ENCODE data around the gene KCNF1. TPM values are rescaled to one million over a fixed set of nuclear protein-coding genes. Genes with fewer than 3 reads are reported as not detected.
"Not testable (repeated sequence)": the region's sequence is repeated elsewhere in the genome, so short reads cannot be mapped to it uniquely, and the experiment has no call there.

Gene KCNF1
- total RNA-seq, 1 donor from 2014 or later, result 8.4 TPM

GRCh38 chr2:10954856-10955818 lies 43.4 kb downstream of the KCNF1 start:
- no peak for DNase-seq (ENCODE audit: low spot score)
- peaks cover 6% of the 10 kb centered on the region for H3K9me3 Mint-ChIP-seq (ENCODE audit: unreplicated experiment)
- peaks cover 17% of the 10 kb centered on the region for H3K27me3 Mint-ChIP-seq (ENCODE audit: unreplicated experiment)
- H3K36me3 Mint-ChIP-seq (ENCODE audit: low read depth, unreplicated experiment), result peaks cover 12% of the 10 kb centered on the region
- no peak overlapping the region for H3K27ac Mint-ChIP-seq (ENCODE audit: unreplicated experiment)
- H3K4me1 Mint-ChIP-seq (ENCODE audit: unreplicated experiment), result peaks cover 6% of the 10 kb centered on the region
- no peak for TF ChIP-seq CTCF (IDR thresholded peaks at IDR 0.05; ENCODE audit: unreplicated experiment)
- no peak overlapping the region for H3K4me3 Mint-ChIP-seq (ENCODE audit: unreplicated experiment)

GRCh38 chr2:10956006-10956790 lies 44.5 kb downstream of the KCNF1 start:
- Mint-ChIP-seq H3K9me3 (ENCODE audit: unreplicated experiment) (peaks cover 6% of the 10 kb centered on the region), H3K27me3 (ENCODE audit: unreplicated experiment) (peaks cover 14% of the 10 kb centered on the region), H3K4me3 (ENCODE audit: unreplicated experiment) (no peak overlapping the region), H3K27ac (ENCODE audit: unreplicated experiment) (no peak overlapping the region), H3K36me3 (ENCODE audit: low read depth, unreplicated experiment) (peaks cover 12% of the 10 kb centered on the region), H3K4me1 (ENCODE audit: unreplicated experiment) (peaks cover 6% of the 10 kb centered on the region)
- no peak for TF ChIP-seq CTCF (IDR thresholded peaks at IDR 0.05; ENCODE audit: unreplicated experiment)
- DNase-seq (ENCODE audit: low spot score), result no peak

- no peak for TF ChIP-seq CTCF (IDR thresholded peaks at IDR 0.05; ENCODE audit: unreplicated experiment)
- Mint-ChIP-seq H3K36me3 (ENCODE audit: low read depth, unreplicated experiment) (peaks cover 12% of the 10 kb centered on the region), H3K4me1 (ENCODE audit: unreplicated experiment) (peaks cover 6% of the 10 kb centered on the region), H3K9me3 (ENCODE audit: unreplicated experiment) (peaks cover 6% of the 10 kb centered on the region), H3K27ac (ENCODE audit: unreplicated experiment) (no peak overlapping the region), H3K27me3 (ENCODE audit: unreplicated experiment) (peaks cover 13% of the 10 kb centered on the region), H3K4me3 (ENCODE audit: unreplicated experiment) (no peak overlapping the region)
- no peak for DNase-seq (ENCODE audit: low spot score)
Observed at GRCh38 chr2:10957391-10957790, 45.7 kb downstream of the KCNF1 start.

GRCh38 chr2:10958452-10958851 lies 46.7 kb downstream of the KCNF1 start:
- H3K4me3 Mint-ChIP-seq (ENCODE audit: unreplicated experiment); H3K9me3 Mint-ChIP-seq (ENCODE audit: unreplicated experiment); H3K27me3 Mint-ChIP-seq (ENCODE audit: unreplicated experiment); H3K27ac Mint-ChIP-seq (ENCODE audit: unreplicated experiment); DNase-seq (ENCODE audit: low spot score); H3K36me3 Mint-ChIP-seq (ENCODE audit: low read depth, unreplicated experiment); H3K4me1 Mint-ChIP-seq (ENCODE audit: unreplicated experiment): not testable (repeated sequence)

GRCh38 chr2:10960606-10961489 lies 49.1 kb downstream of the KCNF1 start:
- DNase-seq (ENCODE audit: low spot score), result no peak
- peaks cover 7% of the 10 kb centered on the region for H3K27me3 Mint-ChIP-seq (ENCODE audit: unreplicated experiment)
- H3K4me1 Mint-ChIP-seq (ENCODE audit: unreplicated experiment), result peaks cover 13% of the 10 kb centered on the region
- H3K27ac Mint-ChIP-seq (ENCODE audit: unreplicated experiment), result no peak overlapping the region
- H3K36me3 Mint-ChIP-seq (ENCODE audit: low read depth, unreplicated experiment), result no peaks in the 10 kb centered on the region
- H3K9me3 Mint-ChIP-seq (ENCODE audit: unreplicated experiment), result no peaks in the 10 kb centered on the region
- H3K4me3 Mint-ChIP-seq (ENCODE audit: unreplicated experiment), result no peak overlapping the region
- TF ChIP-seq CTCF (IDR thresholded peaks at IDR 0.05; ENCODE audit: unreplicated experiment), result no peak

Data from endothelial cell (in vitro differentiated cells).